Upper lobe of left lung (tissue), 6 donors: Measurements from ENCODE around the gene ZC2HC1C. TPM values are rescaled to one million over a fixed set of nuclear protein-coding genes. Genes with fewer than 3 reads are reported as not detected.

Experiments used
- ATAC-seq, 2 donors: fragments of 200-7000 bp; cut with Tn5 transposase; one replicate each; pipeline ENCODE4 v1.9.1; 2022; ENCODE audit warnings: mild to moderate bottlenecking in 2 of 2, moderate library complexity in 2 of 2; ENCODE audit not compliant: low FRiP score in 2 of 2
- DNase-seq, 2 donors: peaks; one replicate each; pipeline ENCODE4 v3.0.0-alpha.2; 2019 to 2020
- H3K27ac ChIP-seq, 4 donors: fragments of 200-600 bp; sonication (generic); one replicate each; pipeline ENCODE4 v1.5.1; 2016 to 2019
- H3K27me3 ChIP-seq, 4 donors: fragments of 200-600 bp; sonication (generic); one replicate each; pipeline ENCODE4 v1.5.1; 2017 to 2019
- H3K36me3 ChIP-seq, 4 donors: fragments of 200-600 bp; sonication (generic); one replicate each; pipeline ENCODE4 v1.5.1; 2016 to 2019
- H3K4me1 ChIP-seq, 4 donors: fragments of 200-600 bp; sonication (generic); one replicate each; pipeline ENCODE4 v1.5.1; 2018 to 2019
- H3K4me3 ChIP-seq, 4 donors: fragments of 200-600 bp; sonication (generic); one replicate each; pipeline ENCODE4 v1.5.1; 2017 to 2019; ENCODE audit warnings: mild to moderate bottlenecking in 2 of 4, moderate library complexity in 1 of 4
- H3K9me3 ChIP-seq, 4 donors: fragments of 200-600 bp; sonication (generic); one replicate each; pipeline ENCODE4 v1.5.1; 2018 to 2019
- CTCF ChIP-seq, 6 experiments: fragments of 450-650 bp in 4 of 6; fragments of 200-600 bp in 2 of 6; sonication (generic) in 2 of 6; IDR thresholded peaks; one replicate each; pipeline ENCODE4 v1.5.1; 2016 to 2019; ENCODE audit warnings: antibody characterized with exemption in 6 of 6
- EP300 ChIP-seq, 4 donors: sonication (generic); formaldehyde crosslinking; IDR thresholded peaks; one replicate each; pipeline ENCODE4 v1.5.1; 2017; ENCODE audit warnings: antibody characterized with exemption in 4 of 4, control low read depth in 2 of 4
- POLR2A ChIP-seq, 4 donors: fragments of 450-650 bp; IDR thresholded peaks; one replicate each; pipeline ENCODE4 v1.5.1; 2016 to 2017; ENCODE audit warnings: antibody characterized with exemption in 4 of 4, mild to moderate bottlenecking in 2 of 4
- POLR2AphosphoS5 ChIP-seq, 2 donors: sonication (generic); formaldehyde crosslinking; IDR thresholded peaks; one replicate each; pipeline ENCODE4 v1.5.1; 2017; ENCODE audit warnings: antibody characterized with exemption in 2 of 2
- WGBS, 2 donors: methylation state at CpG; one replicate each; pipeline ENCODE4 v1.1.5; 2017 to 2018; 5-methylcytosine and 5-hydroxymethylcytosine counted together
- total RNA-seq, 6 donors: library from RNA; depleted of rRNA in 4 of 6; stranded (reverse); fragments of >200 nt in 4 of 6; gene quantifications; one replicate each; pipeline versions ENCODE4 v1.1.0 to v1.2.1, GENCODE V29; 2016 to 2021
- donor health status: DM: no; HTN: no; CAD: no; lungs with moderate emphysema.
- donor health status: DM: no; HTN: yes; CAD: no; lungs with severe emphysema.

Gene ZC2HC1C
- total RNA-seq, 6 donors from 2014 or later, result 3.2 to 21.0 (median 9.7) TPM

- Histone ChIP-seq H3K27ac (no peak overlapping the region), H3K4me3 (no peak overlapping the region), H3K9me3 (no peaks in the 10 kb centered on the region), H3K27me3 (no peaks in the 10 kb centered on the region), H3K36me3 (peaks cover 7 to 73% (median 23%) of the 10 kb centered on the region in 4 donors), H3K4me1 (peaks cover 0 to 9% (median 4%) of the 10 kb centered on the region in 4 donors)
- ATAC-seq (no peak), DNase-seq (no peak)
- no peak for TF ChIP-seq EP300 (IDR thresholded peaks at IDR 0.05)
- TF ChIP-seq POLR2AphosphoS5 (IDR thresholded peaks at IDR 0.05), result no peak
- TF ChIP-seq POLR2A (IDR thresholded peaks at IDR 0.05), result no peak
- TF ChIP-seq CTCF (IDR thresholded peaks at IDR 0.05), result no peak
- 0% methylated on average over 1 of the region's 1 CpG for WGBS, 2 donors
Measured at GRCh38 chr14:75030147-75030546, 39.3 kb upstream of the ZC2HC1C start.

- H3K27ac ChIP-seq, result no peak overlapping the region
- no peaks in the 10 kb centered on the region for H3K4me1 ChIP-seq
- ATAC-seq (no peak), DNase-seq (no peak)
- peaks cover 5 to 82% (median 23%) of the 10 kb centered on the region in 4 donors for H3K36me3 ChIP-seq
- H3K27me3 ChIP-seq, result no peaks in the 10 kb centered on the region
- H3K4me3 ChIP-seq, result no peak overlapping the region
- no peak for TF ChIP-seq POLR2A (IDR thresholded peaks at IDR 0.05)
- TF ChIP-seq EP300 (IDR thresholded peaks at IDR 0.05), result no peak
- TF ChIP-seq POLR2AphosphoS5 (IDR thresholded peaks at IDR 0.05), result no peak
- no peak for TF ChIP-seq CTCF (IDR thresholded peaks at IDR 0.05)
- WGBS, 2 donors, result 95 to 96% methylated on average over 2 of the region's 2 CpGs
- H3K9me3 ChIP-seq, result no peaks in the 10 kb centered on the region
Measured at GRCh38 chr14:75032939-75033338, 36.5 kb upstream of the ZC2HC1C start.

- no peak for ATAC-seq
- peak overlapping the region in 2 of 4 donors; percentile 53 to 61 for H3K27ac ChIP-seq
- no peaks in the 10 kb centered on the region for H3K27me3 ChIP-seq
- 52 to 71% methylated on average over 1 of the region's 1 CpG for WGBS, 2 donors
- H3K36me3 ChIP-seq, result peaks cover 0 to 40% (median 6%) of the 10 kb centered on the region in 4 donors
- no peak for DNase-seq
- peaks cover 22 to 44% (median 26%) of the 10 kb centered on the region in 4 donors for H3K4me1 ChIP-seq
- TF ChIP-seq POLR2A (IDR thresholded peaks at IDR 0.05) (no peak), CTCF (IDR thresholded peaks at IDR 0.05) (no peak), EP300 (IDR thresholded peaks at IDR 0.05) (peak in 2 of 4 donors; percentile 71 to 93)
- no peak overlapping the region for H3K4me3 ChIP-seq
- no peaks in the 10 kb centered on the region for H3K9me3 ChIP-seq
Measured at GRCh38 chr14:75040507-75040906, 28.9 kb upstream of the ZC2HC1C start.

GRCh38 chr14:75040959-75041358 lies 28.5 kb upstream of the ZC2HC1C start:
- Histone ChIP-seq H3K36me3 (peaks cover 0 to 39% (median 6%) of the 10 kb centered on the region in 4 donors), H3K4me1 (peaks cover 22 to 47% (median 28%) of the 10 kb centered on the region in 4 donors), H3K27me3 (no peaks in the 10 kb centered on the region), H3K27ac (peak overlapping the region in 3 of 4 donors; percentile 40 to 61 (median 53)), H3K4me3 (no peak overlapping the region), H3K9me3 (no peaks in the 10 kb centered on the region)
- 97 to 100% methylated on average over 2 of the region's 2 CpGs for WGBS, 2 donors
- DNase-seq (no peak), ATAC-seq (no peak)
- TF ChIP-seq POLR2A (IDR thresholded peaks at IDR 0.05), result no peak
- no peak for TF ChIP-seq EP300 (IDR thresholded peaks at IDR 0.05)
- TF ChIP-seq CTCF (IDR thresholded peaks at IDR 0.05), result no peak
- TF ChIP-seq POLR2AphosphoS5 (IDR thresholded peaks at IDR 0.05), result no peak

GRCh38 chr14:75041613-75042012 lies 27.8 kb upstream of the ZC2HC1C start:
- TF ChIP-seq POLR2A (IDR thresholded peaks at IDR 0.05) (no peak), EP300 (IDR thresholded peaks at IDR 0.05) (no peak), POLR2AphosphoS5 (IDR thresholded peaks at IDR 0.05) (no peak), CTCF (IDR thresholded peaks at IDR 0.05) (no peak)
- WGBS, 2 donors, result 85 to 89% methylated on average over 4 of the region's 4 CpGs
- H3K9me3 ChIP-seq, result no peaks in the 10 kb centered on the region
- H3K36me3 ChIP-seq, result peaks cover 0 to 34% (median 6%) of the 10 kb centered on the region in 4 donors
- H3K4me3 ChIP-seq, result no peak overlapping the region
- peak overlapping the region; percentile 16 to 53 (median 32) for H3K27ac ChIP-seq
- ATAC-seq, result no peak
- peaks cover 22 to 47% (median 30%) of the 10 kb centered on the region in 4 donors for H3K4me1 ChIP-seq
- DNase-seq, result no peak
- H3K27me3 ChIP-seq, result no peaks in the 10 kb centered on the region
